Spleen (tissue), 11 donors: ENCODE measurements around the gene OR1J2. TPM values are rescaled to one million over a fixed set of nuclear protein-coding genes. Genes with fewer than 3 reads are reported as not detected.
"Not testable (repeated sequence)": the region's sequence is repeated elsewhere in the genome, so short reads cannot be mapped to it uniquely, and the experiment has no call there.

Source experiments
- DNase-seq: peaks from one replicate; pipeline ENCODE4 v3.0.0-alpha.2; 2020
- H3K27ac ChIP-seq, 8 donors: fragments of 200-600 bp; sonication (generic) in 7 of 8; 1 replicate in 4 of 8; 2 replicates in 4 of 8; pipeline versions ENCODE4 v1.5.0 to v1.8.0; 2016 to 2021; ENCODE audit warnings: inconsistent platforms in 4 of 8, mild to moderate bottlenecking in 4 of 8, moderate library complexity in 1 of 8
- H3K27me3 ChIP-seq, 7 donors: fragments of 200-600 bp; sonication (generic) in 6 of 7; replicated peaks in 1 of 7; 1 replicate in 4 of 7; 2 replicates in 3 of 7; pipeline versions ENCODE4 v1.5.0 to v1.8.0; 2016 to 2021; ENCODE audit warnings: inconsistent platforms in 3 of 7, mild to moderate bottlenecking in 1 of 7
- H3K36me3 ChIP-seq, 6 donors: fragments of 200-600 bp; sonication (generic) in 5 of 6; 1 replicate in 4 of 6; 2 replicates in 2 of 6; pipeline versions ENCODE4 v1.5.0 to v1.8.0; 2016 to 2021; ENCODE audit warnings: inconsistent platforms in 2 of 6
- H3K4me1 ChIP-seq, 6 donors: fragments of 200-600 bp; sonication (generic) in 5 of 6; 1 replicate in 3 of 6; 2 replicates in 3 of 6; pipeline versions ENCODE4 v1.5.0 to v1.8.0; 2016 to 2021; ENCODE audit warnings: inconsistent platforms in 3 of 6
- H3K4me3 ChIP-seq, 8 donors: fragments of 200-600 bp; sonication (generic) in 7 of 8; 1 replicate in 4 of 8; 2 replicates in 4 of 8; pipeline versions ENCODE4 v1.5.0 to v1.8.0; 2016 to 2021; ENCODE audit warnings: inconsistent platforms in 4 of 8, mild to moderate bottlenecking in 4 of 8, moderate library complexity in 2 of 8
- H3K9me3 ChIP-seq, 8 donors: fragments of 200-600 bp; sonication (generic) in 7 of 8; 1 replicate in 4 of 8; 2 replicates in 4 of 8; pipeline versions ENCODE4 v1.5.0 to v1.8.0; 2016 to 2021; ENCODE audit warnings: inconsistent platforms in 4 of 8
- POLR2A ChIP-seq, 3 donors: fragments of 450-650 bp; IDR thresholded peaks; one replicate each; pipeline ENCODE4 v1.5.1; 2017; ENCODE audit warnings: antibody characterized with exemption in 3 of 3, mild to moderate bottlenecking in 1 of 3
- POLR2AphosphoS5 ChIP-seq, 3 donors: sonication (generic); formaldehyde crosslinking; IDR thresholded peaks; one replicate each; pipeline ENCODE4 v1.5.1; 2017; ENCODE audit warnings: antibody characterized with exemption in 3 of 3
- whole genome bisulfite sequencing, 5 donors: extraction: QIAGEN DNeasy Blood & Tissue Kit in 3 of 5; methylation state at CpG; one replicate each; pipeline versions ENCODE4 v1.1.5 to v1.1.7; 2013 to 2018; 5-methylcytosine and 5-hydroxymethylcytosine counted together
- intact Hi-C: fragments of 100-400 bp; cut with DNase I; formaldehyde crosslinking; loops from one replicate; pipeline ENCODE4 v1.15.0; 2023; ENCODE audit warnings: low total_unique reads
- polyA plus RNA-seq, 3 donors: library from polyadenylated mRNA; stranded (reverse); fragments of 200-250 nt; gene quantifications; one replicate each; pipeline ENCODE4 v1.2.1, GENCODE V29; 2013
- total RNA-seq, 7 donors: library from RNA; depleted of rRNA in 3 of 7; stranded (reverse); fragments of >200 nt in 3 of 7; fragmentation: NEBNext Ultra II Directional in 4 of 7; extraction: Animal tissue kit (Norgen Biotek cat#: 25700) in 4 of 7; gene quantifications; one replicate each; pipeline versions ENCODE4 v1.1.0 to v1.2.1, GENCODE V29; 2016 to 2021
- TF ChIP-seq, protein P1 (sequence below), 11 experiments: fragments of 200-600 bp in 7 of 11; fragments of 450-650 bp in 4 of 11; sonication (generic) in 4 of 11; IDR thresholded peaks in 8 of 11; conservative IDR thresholded peaks in 3 of 11; 1 replicate in 7 of 11; 2 replicates in 4 of 11; pipeline versions ENCODE4 v1.4.0 to v1.8.0; 2016 to 2021; ENCODE audit warnings: antibody characterized with exemption in 11 of 11, inconsistent platforms in 4 of 11, mild to moderate bottlenecking in 1 of 11
- donor health status: healthy with polysubstance abuse.
- donor health status: DM: no; HTN: no; CAD: no; lungs with moderate emphysema.
- donor health status: DM: no; HTN: no; CAD: no.
- donor health status: Bipolar disorder and iron deficiency.
- donor health status: healthy.
- donor health status: DM: no; HTN: no; CAD: no.
- donor health status: DM: yes; HTN: yes; CAD: no.

Gene OR1J2
- total and polyA plus RNA-seq, 10 donors = not detected

DNA sequence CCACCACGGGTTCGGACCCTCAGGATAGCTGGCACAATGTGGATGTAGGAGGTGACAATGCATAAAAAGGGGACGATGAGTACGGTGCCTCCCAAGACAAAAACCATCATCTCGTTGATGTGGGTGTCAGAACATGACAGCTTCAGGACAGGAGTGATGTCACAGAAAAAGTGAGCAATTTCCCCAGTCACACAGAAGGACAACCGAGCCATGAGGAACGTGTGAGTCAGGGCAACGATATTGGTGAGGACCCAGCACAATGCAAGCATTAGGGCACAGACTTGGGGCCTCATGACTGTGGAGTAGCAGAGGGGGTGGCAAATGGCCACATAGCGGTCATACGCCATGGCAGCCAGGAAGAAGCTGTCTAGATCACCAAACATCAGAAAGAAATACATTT, 16.0 kb downstream of the OR1J2 start:
- intact Hi-C loops = no loop called here
- Histone ChIP-seq H3K36me3 (no peaks in the 10 kb centered on the region), H3K27ac (no peak overlapping the region), H3K27me3 (peaks cover 0 to 6% (median 0%) of the 10 kb centered on the region in 7 donors), H3K4me3 (no peak overlapping the region), H3K4me1 (no peaks in the 10 kb centered on the region), H3K9me3 (no peaks in the 10 kb centered on the region)
- DNase-seq = no peak
- 81 to 88% (median 85%) methylated on average over 10 of the region's 10 CpGs for WGBS, 5 donors
- TF ChIP-seq POLR2AphosphoS5 (IDR thresholded peaks at IDR 0.05) (no peak), POLR2A (IDR thresholded peaks at IDR 0.05) (no peak)
- TF ChIP-seq, protein P1, sequence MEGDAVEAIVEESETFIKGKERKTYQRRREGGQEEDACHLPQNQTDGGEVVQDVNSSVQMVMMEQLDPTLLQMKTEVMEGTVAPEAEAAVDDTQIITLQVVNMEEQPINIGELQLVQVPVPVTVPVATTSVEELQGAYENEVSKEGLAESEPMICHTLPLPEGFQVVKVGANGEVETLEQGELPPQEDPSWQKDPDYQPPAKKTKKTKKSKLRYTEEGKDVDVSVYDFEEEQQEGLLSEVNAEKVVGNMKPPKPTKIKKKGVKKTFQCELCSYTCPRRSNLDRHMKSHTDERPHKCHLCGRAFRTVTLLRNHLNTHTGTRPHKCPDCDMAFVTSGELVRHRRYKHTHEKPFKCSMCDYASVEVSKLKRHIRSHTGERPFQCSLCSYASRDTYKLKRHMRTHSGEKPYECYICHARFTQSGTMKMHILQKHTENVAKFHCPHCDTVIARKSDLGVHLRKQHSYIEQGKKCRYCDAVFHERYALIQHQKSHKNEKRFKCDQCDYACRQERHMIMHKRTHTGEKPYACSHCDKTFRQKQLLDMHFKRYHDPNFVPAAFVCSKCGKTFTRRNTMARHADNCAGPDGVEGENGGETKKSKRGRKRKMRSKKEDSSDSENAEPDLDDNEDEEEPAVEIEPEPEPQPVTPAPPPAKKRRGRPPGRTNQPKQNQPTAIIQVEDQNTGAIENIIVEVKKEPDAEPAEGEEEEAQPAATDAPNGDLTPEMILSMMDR (IDR thresholded peaks at IDR 0.05 in 8 of 11, conservative IDR thresholded peaks at IDR 0.05 in 3 of 11) = no peak

- intact Hi-C loops = no loop called here
- Histone ChIP-seq H3K36me3 (no peaks in the 10 kb centered on the region), H3K4me3 (no peak within 1 kb of the TSS), H3K27ac (no peak within 1 kb of the TSS), H3K9me3 (no peaks in the 10 kb centered on the region), H3K4me1 (no peaks in the 10 kb centered on the region), H3K27me3 (peaks cover 0 to 6% (median 0%) of the 10 kb centered on the region in 7 donors)
- 83 to 94% (median 93%) methylated on average over 3 of the region's 3 CpGs for WGBS, 5 donors
- no peak for DNase-seq
- TF ChIP-seq POLR2AphosphoS5 (IDR thresholded peaks at IDR 0.05) (no peak), POLR2A (IDR thresholded peaks at IDR 0.05) (no peak)
- TF ChIP-seq, protein P1 (IDR thresholded peaks at IDR 0.05 in 8 of 11, conservative IDR thresholded peaks at IDR 0.05 in 3 of 11) = no peak
These were observed 16.6 kb downstream of the OR1J2 start, which contains the start of gene OR1N1 for GRCh38 chr9:122527193-122527592. OR1N1 (minus strand) TSS chr9:122527293; CDS start chr9:122527293, 0 bp downstream.

- DNase-seq, H3K4me3 ChIP-seq, H3K36me3 ChIP-seq, H3K4me1 ChIP-seq, H3K27me3 ChIP-seq, H3K27ac ChIP-seq, intact Hi-C loops, H3K9me3 ChIP-seq: not testable (repeated sequence)
- 76 to 86% (median 79%) methylated on average over 4 of the region's 4 CpGs for WGBS, 5 donors
These were observed 20.6 kb downstream of the OR1J2 start for GRCh38 chr9:122531157-122531556.

DNA sequence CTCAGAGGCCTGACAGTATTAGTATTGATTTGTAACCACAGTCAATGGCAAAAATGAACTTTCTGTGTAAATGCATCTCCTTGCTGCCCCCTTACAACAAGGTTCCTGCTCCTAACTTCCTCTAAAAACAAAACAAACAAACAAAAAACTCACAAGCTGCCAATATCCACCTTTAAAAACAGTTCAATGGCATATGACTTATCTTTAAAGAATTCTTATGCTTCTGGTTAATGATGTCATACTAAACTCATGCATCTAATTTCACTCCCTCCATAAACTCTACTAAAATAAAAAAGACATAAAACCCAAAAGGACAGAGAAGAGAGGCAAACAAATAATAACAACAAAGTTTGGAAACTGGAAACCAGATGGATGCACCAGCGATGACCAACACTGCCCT, 25.5 kb downstream of the OR1J2 start:
- Histone ChIP-seq H3K27me3 (no peaks in the 10 kb centered on the region), H3K36me3 (no peaks in the 10 kb centered on the region), H3K27ac (no peak overlapping the region), H3K4me1 (no peaks in the 10 kb centered on the region), H3K9me3 (peaks cover 0 to 8% (median 0%) of the 10 kb centered on the region in 8 donors), H3K4me3 (no peak overlapping the region)
- no peak for DNase-seq
- whole genome bisulfite sequencing, 5 donors = 90 to 97% (median 92%) methylated on average over 1 of the region's 1 CpG
- intact Hi-C loops = no loop called here
- TF ChIP-seq, protein P1 (IDR thresholded peaks at IDR 0.05 in 8 of 11, conservative IDR thresholded peaks at IDR 0.05 in 3 of 11) = no peak
- TF ChIP-seq POLR2A (IDR thresholded peaks at IDR 0.05) (no peak), POLR2AphosphoS5 (IDR thresholded peaks at IDR 0.05) (no peak)

DNA sequence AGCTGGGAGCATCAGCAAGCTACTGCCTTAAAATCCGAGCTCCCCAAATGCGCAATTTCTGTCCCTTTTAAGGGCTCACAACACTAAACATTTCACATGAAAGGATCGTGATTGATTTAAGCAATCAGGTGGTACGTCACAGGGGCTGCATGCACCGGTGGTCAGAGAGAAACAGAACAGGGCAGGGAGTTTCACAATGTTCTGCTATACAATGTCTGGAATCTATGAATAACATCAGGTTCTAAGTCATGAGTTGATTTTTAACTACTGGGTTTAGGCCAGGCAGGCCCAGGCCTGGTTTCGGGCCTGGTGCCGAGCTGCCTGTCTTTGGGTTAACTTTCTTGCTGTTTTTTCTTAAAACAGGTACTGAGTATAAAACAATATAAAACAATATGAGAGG, 26.5 kb downstream of the OR1J2 start:
- H3K4me3 ChIP-seq, H3K36me3 ChIP-seq, intact Hi-C loops, DNase-seq, H3K9me3 ChIP-seq, H3K4me1 ChIP-seq, H3K27ac ChIP-seq, H3K27me3 ChIP-seq: not testable (repeated sequence)
- 68 to 85% (median 72%) methylated on average over 7 of the region's 7 CpGs for WGBS, 5 donors
